ENCODE results near the gene SENP1. TPM values are rescaled to one million over a fixed set of nuclear protein-coding genes. Genes with fewer than 3 reads are reported as not detected.

The SENP1 gene
- total and polyA plus RNA-seq, 8 donors, result 1.9 to 8.9 (median 7.0) TPM

DNA sequence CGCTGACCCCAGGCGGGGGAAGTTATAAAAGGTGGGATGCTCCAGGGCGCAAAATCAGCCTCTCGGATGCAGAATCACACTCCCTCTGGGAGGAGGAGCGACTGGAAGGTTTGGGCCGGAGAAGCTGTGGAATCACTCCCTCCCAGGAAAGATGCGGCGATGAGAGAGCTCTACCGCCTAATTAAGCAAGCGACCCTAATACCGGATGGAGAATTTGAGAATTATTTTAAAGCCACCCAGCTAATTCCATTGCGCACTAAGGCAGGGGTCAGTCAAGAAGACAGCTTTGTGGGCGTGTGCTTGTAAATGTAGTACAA is 103.5 kb downstream of the SENP1 start:
- Histone ChIP-seq H3K4me3 (peak overlapping the region in 2 of 4 donors; percentile 35 to 51), H3K27ac (no peak overlapping the region), H3K27me3 (peaks cover 0 to 30% (median 8%) of the 10 kb centered on the region in 4 donors), H3K9me3 (no peaks in the 10 kb centered on the region), H3K4me1 (peaks cover 13 to 32% (median 28%) of the 10 kb centered on the region in 3 donors), H3K36me3 (no peaks in the 10 kb centered on the region)
- intact Hi-C loops (cut with DNase I), result no loop called here
- no peak for FAIRE-seq
- no peak for ATAC-seq
- no peak for DNase-seq
- TF ChIP-seq, protein P1, sequence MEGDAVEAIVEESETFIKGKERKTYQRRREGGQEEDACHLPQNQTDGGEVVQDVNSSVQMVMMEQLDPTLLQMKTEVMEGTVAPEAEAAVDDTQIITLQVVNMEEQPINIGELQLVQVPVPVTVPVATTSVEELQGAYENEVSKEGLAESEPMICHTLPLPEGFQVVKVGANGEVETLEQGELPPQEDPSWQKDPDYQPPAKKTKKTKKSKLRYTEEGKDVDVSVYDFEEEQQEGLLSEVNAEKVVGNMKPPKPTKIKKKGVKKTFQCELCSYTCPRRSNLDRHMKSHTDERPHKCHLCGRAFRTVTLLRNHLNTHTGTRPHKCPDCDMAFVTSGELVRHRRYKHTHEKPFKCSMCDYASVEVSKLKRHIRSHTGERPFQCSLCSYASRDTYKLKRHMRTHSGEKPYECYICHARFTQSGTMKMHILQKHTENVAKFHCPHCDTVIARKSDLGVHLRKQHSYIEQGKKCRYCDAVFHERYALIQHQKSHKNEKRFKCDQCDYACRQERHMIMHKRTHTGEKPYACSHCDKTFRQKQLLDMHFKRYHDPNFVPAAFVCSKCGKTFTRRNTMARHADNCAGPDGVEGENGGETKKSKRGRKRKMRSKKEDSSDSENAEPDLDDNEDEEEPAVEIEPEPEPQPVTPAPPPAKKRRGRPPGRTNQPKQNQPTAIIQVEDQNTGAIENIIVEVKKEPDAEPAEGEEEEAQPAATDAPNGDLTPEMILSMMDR (IDR thresholded peaks at IDR 0.05), result no peak
- 10 to 11% methylated on average over 13 of the region's 13 CpGs for WGBS, 2 donors

DNA sequence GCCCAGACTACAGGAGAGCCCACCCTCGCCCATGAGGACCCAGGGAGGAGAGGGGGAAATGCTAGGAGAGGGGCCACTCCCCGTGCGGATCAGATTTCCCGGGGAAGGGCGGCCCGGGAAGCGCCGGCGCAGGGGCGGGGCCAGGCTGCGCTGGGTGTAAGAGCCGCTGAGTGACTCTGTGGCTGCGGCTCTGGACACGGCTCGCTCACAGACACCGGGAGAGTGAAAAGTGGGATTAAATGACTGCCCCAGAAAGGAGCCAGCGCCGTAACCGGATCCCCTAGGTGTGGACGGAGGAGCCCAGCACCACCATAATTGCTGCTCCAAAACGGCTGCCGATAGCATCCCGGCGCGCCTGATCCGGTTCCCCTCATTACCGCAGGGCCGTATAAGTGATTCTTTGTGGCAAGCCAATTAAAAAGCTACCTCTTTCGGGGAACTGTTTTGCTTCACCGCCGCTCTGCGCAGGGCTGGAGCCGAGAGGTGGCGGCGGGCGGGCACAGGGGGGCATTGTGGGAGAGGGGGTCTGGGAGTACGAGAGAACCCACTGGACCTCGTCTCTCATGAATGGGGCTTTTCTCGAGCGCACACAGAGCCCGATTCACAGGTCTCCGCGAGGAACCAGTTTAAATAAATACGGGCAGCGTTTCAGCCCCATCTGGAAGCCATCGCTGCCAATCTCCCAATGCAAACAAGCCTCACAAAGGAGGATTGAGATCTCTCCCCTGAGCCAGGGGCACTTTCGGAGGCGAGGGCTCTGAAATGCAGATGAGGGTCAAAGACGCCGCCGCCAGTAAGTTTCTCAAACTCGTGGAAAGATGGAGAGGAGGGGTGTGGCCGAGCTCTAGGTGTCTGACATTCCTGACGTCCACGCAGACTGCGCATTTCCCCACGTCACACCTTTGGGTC is 104.1 kb downstream of the SENP1 start:
- TF ChIP-seq, protein P1 (IDR thresholded peaks at IDR 0.05), result no peak
- peak overlapping the region; percentile 13 to 51 (median 27) for H3K4me3 ChIP-seq
- ATAC-seq (peak; percentile 71 to 89 (median 84)), FAIRE-seq (no peak), DNase-seq (peak; percentile 21 to 78 (median 42))
- intact Hi-C loops (cut with DNase I), result no loop called here
- H3K9me3 ChIP-seq, result no peaks in the 10 kb centered on the region
- H3K36me3 ChIP-seq, result no peaks in the 10 kb centered on the region
- peaks cover 0 to 30% (median 8%) of the 10 kb centered on the region in 4 donors for H3K27me3 ChIP-seq
- H3K4me1 ChIP-seq, result peaks cover 13 to 32% (median 28%) of the 10 kb centered on the region in 3 donors
- H3K27ac ChIP-seq, result no peak overlapping the region
- 1% methylated on average over 57 of the region's 57 CpGs for WGBS, 2 donors

DNA sequence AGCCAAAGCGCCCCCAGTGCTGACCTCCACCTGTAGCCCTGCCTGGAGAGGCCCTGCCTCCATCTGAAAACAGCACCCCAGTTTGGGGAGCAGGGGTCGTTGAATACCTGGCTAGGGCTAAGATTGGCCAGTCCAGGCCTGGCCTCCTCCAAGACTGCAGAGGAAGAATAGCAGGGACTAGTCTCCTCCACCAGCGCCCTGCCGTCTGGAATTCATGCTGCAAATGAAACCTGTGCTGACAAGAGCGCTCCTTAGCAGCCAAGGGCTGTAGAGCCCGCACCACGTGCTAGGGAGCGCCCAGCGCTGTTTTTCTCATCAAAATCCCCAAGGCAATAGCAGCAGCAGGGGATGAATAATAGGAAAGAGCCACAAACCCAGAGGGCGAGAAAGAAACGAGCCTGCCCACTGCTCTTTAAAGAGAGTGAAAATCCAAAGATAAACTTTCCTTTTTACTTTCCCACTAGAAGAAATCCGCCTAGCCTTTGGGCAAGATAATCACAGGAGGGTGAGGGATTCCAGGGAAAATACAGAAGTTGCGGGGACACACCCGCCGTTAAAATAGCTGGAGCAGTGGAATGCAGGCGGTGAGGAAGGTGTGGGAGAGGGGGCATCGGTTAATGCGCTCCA is 104.9 kb downstream of the SENP1 start:
- intact Hi-C loops (cut with DNase I), result no loop called here
- Histone ChIP-seq H3K9me3 (no peaks in the 10 kb centered on the region), H3K36me3 (no peaks in the 10 kb centered on the region), H3K4me1 (peaks cover 13 to 32% (median 28%) of the 10 kb centered on the region in 3 donors), H3K27ac (no peak overlapping the region), H3K4me3 (peak overlapping the region; percentile 13 to 51 (median 27)), H3K27me3 (peaks cover 0 to 30% (median 8%) of the 10 kb centered on the region in 4 donors)
- FAIRE-seq (no peak), DNase-seq (no peak), ATAC-seq (peak; percentile 16 to 59 (median 33))
- WGBS, 2 donors, result 7 to 9% methylated on average over 18 of the region's 18 CpGs
- TF ChIP-seq, protein P1 (IDR thresholded peaks at IDR 0.05), result no peak

DNA sequence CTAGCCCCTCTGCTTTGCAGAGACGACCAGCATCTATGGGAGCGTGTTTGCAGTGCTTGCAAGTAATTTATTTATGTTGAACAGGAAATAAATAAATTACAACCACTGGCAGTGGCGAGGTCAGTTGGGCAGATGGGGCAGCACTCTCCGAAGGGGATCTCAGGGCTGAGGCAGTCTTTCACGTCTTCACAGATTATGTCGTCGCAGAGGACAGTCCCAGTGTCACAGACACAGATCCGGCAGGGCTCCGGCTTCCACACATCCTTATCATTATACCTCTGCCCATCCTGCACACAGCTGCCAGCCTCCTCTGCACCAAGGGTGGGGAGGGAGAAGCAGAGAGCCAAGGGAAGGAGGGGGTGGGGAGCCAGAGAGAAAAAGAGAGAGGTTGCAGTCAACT is 106.1 kb downstream of the SENP1 start:
- Histone ChIP-seq H3K4me1 (peaks cover 13 to 31% (median 28%) of the 10 kb centered on the region in 3 donors), H3K4me3 (no peak overlapping the region), H3K36me3 (no peaks in the 10 kb centered on the region), H3K27me3 (peaks cover 0 to 21% (median 4%) of the 10 kb centered on the region in 4 donors), H3K27ac (no peak overlapping the region), H3K9me3 (no peaks in the 10 kb centered on the region)
- TF ChIP-seq, protein P1 (IDR thresholded peaks at IDR 0.05), result no peak
- no peak for FAIRE-seq
- no peak for DNase-seq
- intact Hi-C loops (cut with DNase I), result no loop called here
- 52 to 70% methylated on average over 9 of the region's 9 CpGs for WGBS, 2 donors
- ATAC-seq, result no peak
